GM11168 (cell line): ENCODE measurements around the gene ARHGAP25.

Source experiments
- in situ Hi-C: fragments of 300-500 bp; cut with MboI; formaldehyde crosslinking; loops from one replicate; pipeline ENCODE4 v1.12.0; 2022; ENCODE audit warnings: low sequenced_read_pairs; ENCODE audit not compliant: unreplicated experiment

ARHGAP25 gene

GRCh38 chr2:68755071-68755470, 20.5 kb downstream of the ARHGAP25 start:
- in situ Hi-C loops = no loop called here

GRCh38 chr2:68756178-68756577, 21.6 kb downstream of the ARHGAP25 start:
- in situ Hi-C loops = no loop called here

GRCh38 chr2:68757081-68757480, 22.5 kb downstream of the ARHGAP25 start:
- in situ Hi-C loops = no loop called here

GRCh38 chr2:68762100-68762499, 27.5 kb downstream of the ARHGAP25 start:
- in situ Hi-C loops = no loop called here

GRCh38 chr2:68762665-68763064, 28.1 kb downstream of the ARHGAP25 start:
- in situ Hi-C loops = no loop called here

- in situ Hi-C loops = no loop called here
Measured at GRCh38 chr2:68764041-68764805, 29.6 kb downstream of the ARHGAP25 start.

- in situ Hi-C loops = no loop called here
Measured at GRCh38 chr2:68764806-68765311, 30.2 kb downstream of the ARHGAP25 start.

GRCh38 chr2:68765739-68766375, 31.2 kb downstream of the ARHGAP25 start:
- in situ Hi-C loops = no loop called here

- in situ Hi-C loops = no loop called here
Measured at GRCh38 chr2:68766376-68766845, 31.8 kb downstream of the ARHGAP25 start.

- in situ Hi-C loops = no loop called here
Measured at GRCh38 chr2:68767031-68767961, 32.7 kb downstream of the ARHGAP25 start.

GRCh38 chr2:68767996-68768395, 33.4 kb downstream of the ARHGAP25 start:
- in situ Hi-C loops = no loop called here

GRCh38 chr2:68768461-68768860, 33.9 kb downstream of the ARHGAP25 start:
- in situ Hi-C loops = no loop called here

- in situ Hi-C loops = no loop called here
Measured at GRCh38 chr2:68768951-68769350, 34.3 kb downstream of the ARHGAP25 start.

GRCh38 chr2:68769586-68770270, 35.1 kb downstream of the ARHGAP25 start:
- in situ Hi-C loops = no loop called here

GRCh38 chr2:68770271-68771111, 35.9 kb downstream of the ARHGAP25 start:
- in situ Hi-C loops = no loop called here

GRCh38 chr2:68771211-68771751, 36.7 kb downstream of the ARHGAP25 start:
- in situ Hi-C loops = no loop called here

- in situ Hi-C loops = no loop called here
Measured at GRCh38 chr2:68772109-68772508, 37.5 kb downstream of the ARHGAP25 start.

- in situ Hi-C loops = no loop called here
Measured at GRCh38 chr2:68774569-68775271, 40.1 kb downstream of the ARHGAP25 start.
